KOPT-K1 (cell line): ENCODE measurements around the gene DHX35.

Source experiments
- H3K27ac ChIP-seq: fragments of 200-600 bp; sonication (generic); 2 replicates; pipeline ENCODE4 v1.5.1; 2016; ENCODE audit warnings: antibody characterized with exemption, mild to moderate bottlenecking, low read depth, low read length; ENCODE audit not compliant: poor library complexity, severe bottlenecking
- H3K36me3 ChIP-seq: fragments of 200-600 bp; sonication (generic); 2 replicates; pipeline ENCODE4 v1.5.1; 2017; ENCODE audit warnings: antibody characterized with exemption, mild to moderate bottlenecking, low read length, moderate library complexity; ENCODE audit not compliant: insufficient read depth
- H3K9me3 ChIP-seq: fragments of 200-600 bp; sonication (generic); 2 replicates; pipeline ENCODE4 v1.5.1; 2017; ENCODE audit warnings: antibody characterized with exemption, low read length, mild to moderate bottlenecking; ENCODE audit not compliant: insufficient read depth, poor library complexity, severe bottlenecking

DHX35 gene

GRCh38 chr20:38932457-38933120, 29.6 kb upstream of the DHX35 start:
- Histone ChIP-seq H3K27ac (no peak overlapping the region), H3K36me3 (peaks cover 98% of the 10 kb centered on the region), H3K9me3 (no peaks in the 10 kb centered on the region)

GRCh38 chr20:38934530-38934929, 27.6 kb upstream of the DHX35 start:
- no peak overlapping the region for H3K27ac ChIP-seq
- no peaks in the 10 kb centered on the region for H3K9me3 ChIP-seq
- peaks cover 99% of the 10 kb centered on the region for H3K36me3 ChIP-seq

DNA sequence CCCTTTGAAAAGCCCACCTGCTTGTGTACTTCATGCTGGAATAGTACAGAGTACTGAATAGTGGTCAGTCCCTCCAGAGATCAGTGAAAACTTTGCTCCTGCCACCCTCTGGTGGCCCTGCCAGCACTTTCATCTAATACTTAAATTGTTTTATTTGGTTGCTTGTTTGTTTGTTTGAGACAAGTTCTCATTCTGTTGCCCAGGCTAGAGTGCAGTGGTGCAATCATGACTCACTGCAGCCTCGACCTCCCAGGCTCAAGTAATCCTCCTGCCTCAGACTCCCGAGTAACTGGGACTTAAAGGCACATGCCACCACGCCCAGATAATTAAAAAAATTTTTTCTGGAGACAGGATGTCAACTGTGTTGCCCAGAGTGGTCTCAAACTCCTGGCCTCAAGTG, 26.9 kb upstream of the DHX35 start:
- H3K9me3 ChIP-seq: no peaks in the 10 kb centered on the region
- H3K27ac ChIP-seq: no peak overlapping the region
- peaks cover 99% of the 10 kb centered on the region for H3K36me3 ChIP-seq

DNA sequence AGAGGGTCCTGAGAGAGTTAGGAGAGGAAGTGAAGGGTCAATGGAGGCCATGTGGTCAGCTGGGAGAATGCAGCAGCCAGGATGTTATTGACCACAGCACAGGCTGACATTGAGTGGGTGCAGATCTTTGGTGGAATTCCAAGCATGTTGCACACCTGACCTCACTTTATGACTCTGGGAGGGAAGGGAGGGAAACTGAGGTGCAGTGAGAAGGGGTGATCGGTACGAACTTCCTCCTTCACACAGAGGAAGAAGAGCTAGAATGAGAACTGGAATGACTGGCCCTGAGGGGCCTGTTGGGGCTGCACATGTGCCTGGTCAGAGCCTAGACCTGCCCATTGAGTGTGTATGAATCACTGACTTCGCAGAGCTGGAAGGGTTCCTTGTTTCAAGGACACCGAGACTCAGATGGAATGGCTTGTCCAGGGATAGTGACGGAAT, 26.2 kb upstream of the DHX35 start:
- peaks cover 99% of the 10 kb centered on the region for H3K36me3 ChIP-seq
- H3K27ac ChIP-seq: no peak overlapping the region

GRCh38 chr20:38937000-38937399, 25.1 kb upstream of the DHX35 start:
- H3K36me3 ChIP-seq: peaks cover 99% of the 10 kb centered on the region
- H3K9me3 ChIP-seq: no peaks in the 10 kb centered on the region
- H3K27ac ChIP-seq: no peak overlapping the region

More for the DNA sequence above, 26.2 kb upstream of the DHX35 start:
- H3K9me3 ChIP-seq: no peaks in the 10 kb centered on the region

- peaks cover 99% of the 10 kb centered on the region for H3K36me3 ChIP-seq
These were observed 24.1 kb upstream of the DHX35 start for GRCh38 chr20:38937978-38938473.

DNA sequence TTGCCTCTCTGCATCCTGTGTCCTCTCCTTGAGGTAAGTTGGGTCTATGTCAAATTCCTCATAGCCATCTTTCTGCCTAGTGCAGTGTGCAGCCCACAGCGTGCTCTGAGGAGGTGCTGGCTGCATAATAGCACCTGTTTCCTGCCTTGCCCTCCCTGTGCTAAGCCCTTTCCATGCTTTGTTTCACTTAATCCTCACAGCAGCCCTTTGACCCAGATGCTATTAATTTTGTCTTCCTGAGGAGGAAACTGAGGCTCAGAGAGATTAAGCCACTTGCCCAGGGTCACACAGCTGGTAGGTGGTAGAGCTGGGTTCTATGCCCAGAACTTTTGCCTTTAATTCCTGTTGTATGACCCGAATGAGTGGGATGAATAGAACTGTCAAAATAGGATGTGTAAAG, 22.5 kb upstream of the DHX35 start:
- Histone ChIP-seq H3K9me3 (no peaks in the 10 kb centered on the region), H3K27ac (no peak overlapping the region), H3K36me3 (peaks cover 99% of the 10 kb centered on the region)

More at GRCh38 chr20:38937978-38938473, 24.1 kb upstream of the DHX35 start:
- H3K27ac ChIP-seq: no peak overlapping the region
- no peaks in the 10 kb centered on the region for H3K9me3 ChIP-seq

DNA sequence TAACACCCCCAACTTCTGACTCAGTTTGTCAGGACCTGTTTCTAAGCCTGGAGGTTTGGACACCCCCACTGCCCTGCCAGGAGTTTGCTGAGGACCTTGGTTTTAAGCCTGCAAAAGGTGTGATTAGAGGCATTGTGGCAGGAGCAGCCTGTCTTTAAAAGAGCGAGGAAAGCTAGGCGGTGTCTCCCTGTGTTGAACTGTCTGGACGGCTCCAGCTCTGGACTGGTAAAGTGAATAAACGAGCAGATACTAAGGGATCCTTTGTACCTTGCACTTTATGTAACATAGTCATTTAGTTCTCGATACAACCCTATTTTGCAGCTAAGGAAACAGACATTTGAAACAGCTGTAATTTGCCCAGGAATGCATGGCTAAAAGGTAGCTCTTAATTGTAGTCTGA, 21.5 kb upstream of the DHX35 start:
- Histone ChIP-seq H3K9me3 (no peaks in the 10 kb centered on the region), H3K36me3 (peaks cover 96% of the 10 kb centered on the region), H3K27ac (no peak overlapping the region)

- H3K9me3 ChIP-seq: no peaks in the 10 kb centered on the region
- peaks cover 96% of the 10 kb centered on the region for H3K36me3 ChIP-seq
- no peak overlapping the region for H3K27ac ChIP-seq
These were observed 20.3 kb upstream of the DHX35 start for GRCh38 chr20:38941726-38942389.

GRCh38 chr20:38945012-38945411, 17.1 kb upstream of the DHX35 start:
- Histone ChIP-seq H3K9me3 (no peaks in the 10 kb centered on the region), H3K36me3 (peaks cover 96% of the 10 kb centered on the region), H3K27ac (no peak overlapping the region)

DNA sequence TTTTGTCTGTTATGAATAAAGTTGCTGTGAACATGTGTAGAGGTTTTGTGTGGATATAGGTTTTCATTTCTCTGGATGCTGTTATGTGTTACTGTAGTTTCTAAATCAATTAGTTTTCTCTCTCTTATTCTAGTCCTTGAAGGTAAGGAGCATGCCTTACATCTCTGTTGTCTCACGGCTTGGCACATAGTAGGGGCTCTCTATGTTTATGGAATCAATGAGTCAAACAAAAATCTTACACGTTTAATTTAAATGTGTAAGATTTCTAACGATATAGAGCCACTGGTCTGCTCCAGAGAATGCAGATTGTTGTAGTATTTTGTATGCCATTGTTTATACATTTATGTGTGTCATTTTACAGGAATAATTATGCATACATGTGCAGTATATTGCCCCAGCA, 15.3 kb upstream of the DHX35 start:
- Histone ChIP-seq H3K36me3 (peaks cover 96% of the 10 kb centered on the region), H3K27ac (no peak overlapping the region), H3K9me3 (no peaks in the 10 kb centered on the region)

GRCh38 chr20:38947931-38948362, 14.2 kb upstream of the DHX35 start:
- no peaks in the 10 kb centered on the region for H3K9me3 ChIP-seq
- H3K36me3 ChIP-seq: peaks cover 96% of the 10 kb centered on the region
- no peak overlapping the region for H3K27ac ChIP-seq

- peaks cover 94% of the 10 kb centered on the region for H3K36me3 ChIP-seq
- no peak overlapping the region for H3K27ac ChIP-seq
- H3K9me3 ChIP-seq: no peaks in the 10 kb centered on the region
These were observed 11.9 kb upstream of the DHX35 start for GRCh38 chr20:38950254-38950653.

DNA sequence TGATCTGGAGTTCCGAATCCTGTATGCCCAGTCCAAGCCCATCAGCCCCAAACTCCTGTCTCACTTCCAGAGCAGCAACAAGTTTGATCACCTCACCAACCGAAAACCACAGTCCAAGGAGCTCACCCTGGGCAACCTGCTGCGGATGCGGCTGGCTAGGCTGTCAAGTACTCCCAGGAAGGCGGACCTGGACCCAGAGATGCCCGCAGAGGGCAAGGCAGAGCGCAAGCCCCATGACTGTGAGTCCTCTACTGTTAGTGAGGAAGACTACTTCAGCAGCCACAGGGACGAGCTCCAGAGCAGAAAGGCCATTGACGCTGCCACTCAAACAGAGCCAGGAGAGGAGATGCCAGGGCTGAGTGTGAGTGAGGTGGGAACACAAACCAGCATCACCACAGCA, 10.5 kb upstream of the DHX35 start:
- Histone ChIP-seq H3K36me3 (peaks cover 84% of the 10 kb centered on the region), H3K27ac (no peak overlapping the region), H3K9me3 (no peaks in the 10 kb centered on the region)

DNA sequence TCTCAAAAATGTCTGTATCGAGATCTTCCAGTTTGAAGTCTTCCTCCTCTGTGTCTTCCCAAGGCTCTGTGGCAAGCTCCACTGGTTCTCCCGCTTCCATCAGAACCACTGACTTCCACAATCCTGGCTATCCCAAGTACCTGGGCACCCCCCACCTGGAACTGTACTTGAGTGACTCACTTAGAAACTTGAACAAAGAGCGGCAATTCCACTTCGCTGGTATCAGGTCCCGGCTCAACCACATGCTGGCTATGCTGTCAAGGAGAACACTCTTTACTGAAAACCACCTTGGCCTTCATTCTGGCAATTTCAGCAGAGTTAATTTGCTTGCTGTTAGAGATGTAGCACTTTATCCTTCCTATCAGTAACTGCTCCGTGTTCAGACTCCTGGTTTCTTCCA, 10.0 kb upstream of the DHX35 start:
- peaks cover 78% of the 10 kb centered on the region for H3K36me3 ChIP-seq
- H3K9me3 ChIP-seq: no peaks in the 10 kb centered on the region
- H3K27ac ChIP-seq: no peak overlapping the region
